ENCODE results near the gene MTUS2. TPM values are rescaled to one million over a fixed set of nuclear protein-coding genes. Genes with fewer than 3 reads are reported as not detected.

The MTUS2 gene
- total RNA-seq, 4 donors from 2014 or later, result 0.08 to 0.57 TPM; not detected in 2

DNA sequence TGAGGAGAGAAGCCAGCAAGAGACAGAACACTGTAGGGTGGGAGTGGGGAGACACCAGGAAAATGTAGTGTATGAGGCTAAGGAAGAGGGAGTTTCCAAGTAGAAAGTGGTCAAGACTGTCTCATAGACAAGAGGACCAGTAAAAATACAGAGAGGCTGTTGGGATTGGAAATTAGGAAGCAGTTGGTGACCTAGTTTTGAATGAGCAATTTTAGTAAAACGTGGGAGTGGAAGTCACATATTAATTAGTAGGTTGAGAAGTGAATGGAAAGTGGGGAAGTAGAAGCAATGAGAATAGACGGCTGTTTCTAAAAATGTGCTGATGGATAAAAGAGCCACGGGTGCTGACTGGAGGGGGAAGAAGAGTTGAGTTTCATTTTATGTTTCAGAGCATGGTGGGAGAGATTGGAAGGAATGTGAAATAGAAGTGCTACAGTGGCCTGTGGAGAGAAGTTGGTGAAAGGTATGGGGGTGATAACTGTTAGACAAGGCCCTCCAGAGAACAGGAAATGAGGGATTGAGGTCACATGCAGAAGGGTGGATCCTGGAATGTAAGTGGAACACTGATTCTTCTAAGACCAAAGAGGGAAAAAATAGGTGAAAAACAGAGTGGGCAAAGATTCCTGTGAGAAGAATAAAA lies 247.3 kb downstream of the MTUS2 start:
- no peak for DNase-seq
- Histone ChIP-seq H3K36me3 (no peaks in the 10 kb centered on the region), H3K4me3 (no peak overlapping the region), H3K27me3 (no peaks in the 10 kb centered on the region), H3K27ac (no peak overlapping the region), H3K9me3 (no peaks in the 10 kb centered on the region), H3K4me1 (no peaks in the 10 kb centered on the region)
- TF ChIP-seq POLR2A (IDR thresholded peaks at IDR 0.05), result no peak
- TF ChIP-seq, protein P1, sequence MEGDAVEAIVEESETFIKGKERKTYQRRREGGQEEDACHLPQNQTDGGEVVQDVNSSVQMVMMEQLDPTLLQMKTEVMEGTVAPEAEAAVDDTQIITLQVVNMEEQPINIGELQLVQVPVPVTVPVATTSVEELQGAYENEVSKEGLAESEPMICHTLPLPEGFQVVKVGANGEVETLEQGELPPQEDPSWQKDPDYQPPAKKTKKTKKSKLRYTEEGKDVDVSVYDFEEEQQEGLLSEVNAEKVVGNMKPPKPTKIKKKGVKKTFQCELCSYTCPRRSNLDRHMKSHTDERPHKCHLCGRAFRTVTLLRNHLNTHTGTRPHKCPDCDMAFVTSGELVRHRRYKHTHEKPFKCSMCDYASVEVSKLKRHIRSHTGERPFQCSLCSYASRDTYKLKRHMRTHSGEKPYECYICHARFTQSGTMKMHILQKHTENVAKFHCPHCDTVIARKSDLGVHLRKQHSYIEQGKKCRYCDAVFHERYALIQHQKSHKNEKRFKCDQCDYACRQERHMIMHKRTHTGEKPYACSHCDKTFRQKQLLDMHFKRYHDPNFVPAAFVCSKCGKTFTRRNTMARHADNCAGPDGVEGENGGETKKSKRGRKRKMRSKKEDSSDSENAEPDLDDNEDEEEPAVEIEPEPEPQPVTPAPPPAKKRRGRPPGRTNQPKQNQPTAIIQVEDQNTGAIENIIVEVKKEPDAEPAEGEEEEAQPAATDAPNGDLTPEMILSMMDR (IDR thresholded peaks at IDR 0.05), result no peak
- intact Hi-C loops (cut with DNase I), result no loop called here
- WGBS, 2 donors, result 57 to 62% methylated on average over 3 of the region's 3 CpGs

DNA sequence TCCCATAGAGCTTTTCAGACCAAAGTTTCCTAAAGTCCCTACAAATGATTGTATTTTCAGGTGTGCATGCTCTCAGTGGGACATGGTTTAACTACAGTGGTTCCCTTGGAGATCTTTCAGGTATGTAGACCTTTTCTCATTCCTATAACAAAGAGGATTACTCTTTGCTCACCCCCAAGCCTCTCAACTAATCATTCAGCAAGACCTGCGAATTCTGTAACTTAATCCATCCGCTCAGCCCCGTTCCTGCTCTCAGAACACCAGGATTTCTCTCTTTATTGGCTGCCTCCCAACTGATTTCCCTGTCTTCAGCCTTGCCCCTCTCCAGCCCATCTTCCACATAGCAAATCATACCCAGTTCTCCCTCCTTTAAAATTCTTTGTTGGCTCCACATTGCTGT lies 253.6 kb downstream of the MTUS2 start:
- DNase-seq, result no peak
- H3K4me3 ChIP-seq, result no peak overlapping the region
- intact Hi-C loops (cut with DNase I), result no loop called here
- H3K9me3 ChIP-seq, result no peaks in the 10 kb centered on the region
- H3K27ac ChIP-seq, result no peak overlapping the region
- no peaks in the 10 kb centered on the region for H3K36me3 ChIP-seq
- H3K4me1 ChIP-seq, result no peaks in the 10 kb centered on the region
- TF ChIP-seq, protein P1 (IDR thresholded peaks at IDR 0.05), result no peak
- TF ChIP-seq POLR2A (IDR thresholded peaks at IDR 0.05), result no peak
- WGBS, 2 donors, result 35 to 41% methylated on average over 3 of the region's 3 CpGs
- no peaks in the 10 kb centered on the region for H3K27me3 ChIP-seq

GRCh38 chr13:29077051-29077813 lies 257.1 kb downstream of the MTUS2 start:
- no peaks in the 10 kb centered on the region for H3K9me3 ChIP-seq
- no peak for DNase-seq
- WGBS, 2 donors, result 33 to 36% methylated on average over 3 of the region's 3 CpGs
- no peaks in the 10 kb centered on the region for H3K36me3 ChIP-seq
- H3K4me3 ChIP-seq, result no peak overlapping the region
- intact Hi-C loops (cut with DNase I), result no loop called here
- TF ChIP-seq, protein P1 (IDR thresholded peaks at IDR 0.05), result no peak
- TF ChIP-seq POLR2A (IDR thresholded peaks at IDR 0.05), result no peak
- H3K27ac ChIP-seq, result no peak overlapping the region
- H3K4me1 ChIP-seq, result no peaks in the 10 kb centered on the region
- H3K27me3 ChIP-seq, result no peaks in the 10 kb centered on the region

- no peak overlapping the region for H3K4me3 ChIP-seq
- no peaks in the 10 kb centered on the region for H3K36me3 ChIP-seq
- WGBS, 2 donors, result 5 to 56% methylated on average over 1 of the region's 1 CpG
- H3K9me3 ChIP-seq, result no peaks in the 10 kb centered on the region
- TF ChIP-seq POLR2A (IDR thresholded peaks at IDR 0.05), result no peak
- TF ChIP-seq, protein P1 (IDR thresholded peaks at IDR 0.05), result no peak
- H3K27me3 ChIP-seq, result no peaks in the 10 kb centered on the region
- intact Hi-C loops (cut with DNase I), result no loop called here
- H3K27ac ChIP-seq, result no peak overlapping the region
- no peaks in the 10 kb centered on the region for H3K4me1 ChIP-seq
- no peak for DNase-seq
These were observed 260.9 kb downstream of the MTUS2 start for GRCh38 chr13:29081036-29081435.

- no peak overlapping the region for H3K27ac ChIP-seq
- DNase-seq, result no peak
- intact Hi-C loops (cut with DNase I), result no loop called here
- no peak overlapping the region for H3K4me3 ChIP-seq
- 56 to 62% methylated on average over 5 to 7 of the region's 7 CpGs for WGBS, 2 donors
- no peaks in the 10 kb centered on the region for H3K27me3 ChIP-seq
- H3K4me1 ChIP-seq, result no peaks in the 10 kb centered on the region
- H3K9me3 ChIP-seq, result no peaks in the 10 kb centered on the region
- no peaks in the 10 kb centered on the region for H3K36me3 ChIP-seq
- TF ChIP-seq, protein P1 (IDR thresholded peaks at IDR 0.05), result no peak
- TF ChIP-seq POLR2A (IDR thresholded peaks at IDR 0.05), result no peak
These were observed 261.7 kb downstream of the MTUS2 start for GRCh38 chr13:29081697-29082440.
